Measurements from ENCODE around the gene EIPR1. TPM values are rescaled to one million over a fixed set of nuclear protein-coding genes. Genes with fewer than 3 reads are reported as not detected.

The EIPR1 gene
- total RNA-seq, 1 experiment from 2014 or later = 22.8 TPM

DNA sequence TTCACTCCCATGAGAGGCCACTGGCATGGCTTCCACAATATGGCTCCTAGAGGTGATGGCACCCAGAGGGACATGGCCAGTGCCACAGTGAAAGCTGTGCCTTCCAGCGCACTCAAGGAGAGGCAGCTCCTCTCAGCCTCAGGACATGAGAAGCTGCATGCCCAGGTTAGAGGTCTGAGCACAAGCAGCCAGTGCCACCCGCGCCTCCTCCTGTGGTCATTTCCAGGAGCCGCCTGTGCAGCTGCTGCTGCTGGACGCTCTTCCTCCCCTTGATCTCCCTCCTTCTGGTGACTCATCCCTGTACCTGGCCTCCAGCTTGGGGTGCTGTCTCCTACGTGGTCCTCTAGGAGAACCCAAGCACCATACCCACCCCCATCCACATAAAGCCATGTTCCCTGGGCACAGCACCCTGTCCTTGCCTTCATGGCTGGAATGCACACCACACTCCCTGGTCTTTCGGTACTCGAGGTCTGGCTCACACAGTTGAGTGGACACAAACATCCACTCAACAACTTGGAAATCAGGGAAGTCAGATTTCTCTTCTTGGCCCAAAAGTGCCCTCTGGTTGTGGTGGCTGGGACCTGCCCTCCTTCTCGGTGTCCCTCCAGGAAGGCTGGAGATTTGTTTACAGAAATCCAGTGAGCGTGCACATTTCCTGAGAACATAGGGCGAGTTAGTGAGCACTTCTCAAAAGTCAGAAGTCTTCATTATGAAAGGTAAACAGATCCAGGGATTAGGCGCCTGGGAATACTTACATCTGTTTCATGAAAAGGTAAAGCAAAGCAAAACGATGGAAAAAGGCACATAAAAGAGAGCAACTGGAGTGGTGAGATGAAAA lies 96.7 kb downstream of the EIPR1 start (continued):
- TF ChIP-seq, protein P1, sequence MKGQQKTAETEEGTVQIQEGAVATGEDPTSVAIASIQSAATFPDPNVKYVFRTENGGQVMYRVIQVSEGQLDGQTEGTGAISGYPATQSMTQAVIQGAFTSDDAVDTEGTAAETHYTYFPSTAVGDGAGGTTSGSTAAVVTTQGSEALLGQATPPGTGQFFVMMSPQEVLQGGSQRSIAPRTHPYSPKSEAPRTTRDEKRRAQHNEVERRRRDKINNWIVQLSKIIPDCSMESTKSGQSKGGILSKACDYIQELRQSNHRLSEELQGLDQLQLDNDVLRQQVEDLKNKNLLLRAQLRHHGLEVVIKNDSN (CRISPR knock-in tag; IDR thresholded peaks at IDR 0.05) = no peak
- TF ChIP-seq GABPB1 (CRISPR knock-in tag; IDR thresholded peaks at IDR 0.05) (no peak), NR1H2 (CRISPR knock-in tag; IDR thresholded peaks at IDR 0.05) (no peak), TEAD4 (CRISPR knock-in tag; IDR thresholded peaks at IDR 0.05) (no peak)
- TF ChIP-seq, protein P2, sequence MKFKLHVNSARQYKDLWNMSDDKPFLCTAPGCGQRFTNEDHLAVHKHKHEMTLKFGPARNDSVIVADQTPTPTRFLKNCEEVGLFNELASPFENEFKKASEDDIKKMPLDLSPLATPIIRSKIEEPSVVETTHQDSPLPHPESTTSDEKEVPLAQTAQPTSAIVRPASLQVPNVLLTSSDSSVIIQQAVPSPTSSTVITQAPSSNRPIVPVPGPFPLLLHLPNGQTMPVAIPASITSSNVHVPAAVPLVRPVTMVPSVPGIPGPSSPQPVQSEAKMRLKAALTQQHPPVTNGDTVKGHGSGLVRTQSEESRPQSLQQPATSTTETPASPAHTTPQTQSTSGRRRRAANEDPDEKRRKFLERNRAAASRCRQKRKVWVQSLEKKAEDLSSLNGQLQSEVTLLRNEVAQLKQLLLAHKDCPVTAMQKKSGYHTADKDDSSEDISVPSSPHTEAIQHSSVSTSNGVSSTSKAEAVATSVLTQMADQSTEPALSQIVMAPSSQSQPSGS (CRISPR knock-in tag; IDR thresholded peaks at IDR 0.05; ENCODE audit: borderline replicate concordance, low read depth) = no peak
- TF ChIP-seq, protein P3, sequence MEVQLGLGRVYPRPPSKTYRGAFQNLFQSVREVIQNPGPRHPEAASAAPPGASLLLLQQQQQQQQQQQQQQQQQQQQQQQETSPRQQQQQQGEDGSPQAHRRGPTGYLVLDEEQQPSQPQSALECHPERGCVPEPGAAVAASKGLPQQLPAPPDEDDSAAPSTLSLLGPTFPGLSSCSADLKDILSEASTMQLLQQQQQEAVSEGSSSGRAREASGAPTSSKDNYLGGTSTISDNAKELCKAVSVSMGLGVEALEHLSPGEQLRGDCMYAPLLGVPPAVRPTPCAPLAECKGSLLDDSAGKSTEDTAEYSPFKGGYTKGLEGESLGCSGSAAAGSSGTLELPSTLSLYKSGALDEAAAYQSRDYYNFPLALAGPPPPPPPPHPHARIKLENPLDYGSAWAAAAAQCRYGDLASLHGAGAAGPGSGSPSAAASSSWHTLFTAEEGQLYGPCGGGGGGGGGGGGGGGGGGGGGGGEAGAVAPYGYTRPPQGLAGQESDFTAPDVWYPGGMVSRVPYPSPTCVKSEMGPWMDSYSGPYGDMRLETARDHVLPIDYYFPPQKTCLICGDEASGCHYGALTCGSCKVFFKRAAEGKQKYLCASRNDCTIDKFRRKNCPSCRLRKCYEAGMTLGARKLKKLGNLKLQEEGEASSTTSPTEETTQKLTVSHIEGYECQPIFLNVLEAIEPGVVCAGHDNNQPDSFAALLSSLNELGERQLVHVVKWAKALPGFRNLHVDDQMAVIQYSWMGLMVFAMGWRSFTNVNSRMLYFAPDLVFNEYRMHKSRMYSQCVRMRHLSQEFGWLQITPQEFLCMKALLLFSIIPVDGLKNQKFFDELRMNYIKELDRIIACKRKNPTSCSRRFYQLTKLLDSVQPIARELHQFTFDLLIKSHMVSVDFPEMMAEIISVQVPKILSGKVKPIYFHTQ (CRISPR knock-in tag; IDR thresholded peaks at IDR 0.05) = no peak

DNA sequence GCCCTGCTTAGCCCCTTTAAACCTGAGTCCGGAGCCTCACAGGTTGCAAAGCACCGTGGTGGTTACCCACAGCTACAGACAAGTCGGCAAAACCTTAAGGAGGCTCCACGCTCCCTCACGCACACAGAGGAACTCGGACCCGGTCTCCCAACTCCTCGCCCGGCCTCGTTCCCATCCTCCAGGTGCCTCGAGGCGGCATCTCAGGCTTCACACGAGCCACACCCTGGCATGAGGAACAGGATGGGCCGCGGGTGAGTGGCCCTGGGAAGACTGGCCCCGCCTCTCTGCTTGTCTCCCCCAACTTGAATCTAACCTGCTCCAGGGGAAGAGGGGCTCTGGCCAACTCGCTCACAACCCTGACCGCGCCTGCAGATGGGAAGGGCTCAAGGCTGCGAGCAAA lies 97.4 kb downstream of the EIPR1 start:
- H3K4me3 Mint-ChIP-seq = no peak overlapping the region
- ATAC-seq (no peak), DNase-seq (ENCODE audit: low spot score) (no peak)
- H3K4me1 Mint-ChIP-seq = peaks cover 10% of the 10 kb centered on the region
- peaks cover 11% of the 10 kb centered on the region for H3K36me3 Mint-ChIP-seq
- H3K27me3 Mint-ChIP-seq (ENCODE audit: low read depth) = no peaks in the 10 kb centered on the region
- POLR2A ChIA-PET = no interaction called here
- H3K27ac Mint-ChIP-seq = no peak overlapping the region; the same call in 1 of the 2 replicates
- CTCF ChIA-PET = no interaction called here
- TF ChIP-seq GRHL2 (CRISPR knock-in tag; IDR thresholded peaks at IDR 0.05; ENCODE audit: insufficient replicate concordance, severe bottlenecking) (no peak), SMAD3 (CRISPR knock-in tag; IDR thresholded peaks at IDR 0.05; ENCODE audit: borderline replicate concordance) (no peak), IRF2 (CRISPR knock-in tag; IDR thresholded peaks at IDR 0.05; ENCODE audit: borderline replicate concordance, low read depth) (no peak), HMGA2 (CRISPR knock-in tag; IDR thresholded peaks at IDR 0.05) (no peak), ESRRA (CRISPR knock-in tag; IDR thresholded peaks at IDR 0.05; ENCODE audit: borderline replicate concordance) (no peak), SP1 (CRISPR knock-in tag; conservative IDR thresholded peaks at IDR 0.05) (no peak), ZNF317 (CRISPR knock-in tag; IDR thresholded peaks at IDR 0.05; ENCODE audit: borderline replicate concordance, low read depth) (no peak), ZNF423 (CRISPR knock-in tag; IDR thresholded peaks at IDR 0.05) (no peak), MYBL2 (CRISPR knock-in tag; IDR thresholded peaks at IDR 0.05) (no peak), ATF1 (CRISPR knock-in tag; IDR thresholded peaks at IDR 0.05) (no peak)
- TF ChIP-seq, protein P4, sequence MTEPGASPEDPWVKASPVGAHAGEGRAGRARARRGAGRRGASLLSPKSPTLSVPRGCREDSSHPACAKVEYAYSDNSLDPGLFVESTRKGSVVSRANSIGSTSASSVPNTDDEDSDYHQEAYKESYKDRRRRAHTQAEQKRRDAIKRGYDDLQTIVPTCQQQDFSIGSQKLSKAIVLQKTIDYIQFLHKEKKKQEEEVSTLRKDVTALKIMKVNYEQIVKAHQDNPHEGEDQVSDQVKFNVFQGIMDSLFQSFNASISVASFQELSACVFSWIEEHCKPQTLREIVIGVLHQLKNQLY (CRISPR knock-in tag; IDR thresholded peaks at IDR 0.05) = no peak
- TF ChIP-seq, protein P5, sequence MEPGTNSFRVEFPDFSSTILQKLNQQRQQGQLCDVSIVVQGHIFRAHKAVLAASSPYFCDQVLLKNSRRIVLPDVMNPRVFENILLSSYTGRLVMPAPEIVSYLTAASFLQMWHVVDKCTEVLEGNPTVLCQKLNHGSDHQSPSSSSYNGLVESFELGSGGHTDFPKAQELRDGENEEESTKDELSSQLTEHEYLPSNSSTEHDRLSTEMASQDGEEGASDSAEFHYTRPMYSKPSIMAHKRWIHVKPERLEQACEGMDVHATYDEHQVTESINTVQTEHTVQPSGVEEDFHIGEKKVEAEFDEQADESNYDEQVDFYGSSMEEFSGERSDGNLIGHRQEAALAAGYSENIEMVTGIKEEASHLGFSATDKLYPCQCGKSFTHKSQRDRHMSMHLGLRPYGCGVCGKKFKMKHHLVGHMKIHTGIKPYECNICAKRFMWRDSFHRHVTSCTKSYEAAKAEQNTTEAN (CRISPR knock-in tag; IDR thresholded peaks at IDR 0.05) = no peak
- TF ChIP-seq, protein P1 (CRISPR knock-in tag; IDR thresholded peaks at IDR 0.05) = no peak
- TF ChIP-seq, protein P3 (CRISPR knock-in tag; IDR thresholded peaks at IDR 0.05) = no peak
- H3K9me3 Mint-ChIP-seq = peaks cover 12% of the 10 kb centered on the region
